ENCODE measurements around the gene EXOSC3.

DNA sequence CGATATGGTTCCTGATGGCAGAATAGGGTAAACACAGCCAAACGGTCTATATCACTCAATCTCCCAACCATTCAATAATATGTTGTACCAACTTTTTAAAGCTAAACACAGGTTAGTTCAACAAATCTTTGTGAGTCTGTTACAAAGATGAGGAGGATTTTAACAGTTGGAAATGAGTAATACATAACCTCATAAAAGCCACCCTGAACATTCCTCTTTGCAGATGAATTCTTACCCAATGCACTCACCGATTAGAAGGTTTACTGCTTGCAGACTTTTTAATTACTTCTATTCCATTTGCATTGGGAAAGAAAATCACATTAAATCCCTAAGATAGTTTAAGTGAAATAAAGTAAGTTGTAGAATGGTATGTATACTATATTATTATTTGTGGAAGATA is 54.6 kb downstream of the EXOSC3 start:
- TF ChIP-seq, protein P1, sequence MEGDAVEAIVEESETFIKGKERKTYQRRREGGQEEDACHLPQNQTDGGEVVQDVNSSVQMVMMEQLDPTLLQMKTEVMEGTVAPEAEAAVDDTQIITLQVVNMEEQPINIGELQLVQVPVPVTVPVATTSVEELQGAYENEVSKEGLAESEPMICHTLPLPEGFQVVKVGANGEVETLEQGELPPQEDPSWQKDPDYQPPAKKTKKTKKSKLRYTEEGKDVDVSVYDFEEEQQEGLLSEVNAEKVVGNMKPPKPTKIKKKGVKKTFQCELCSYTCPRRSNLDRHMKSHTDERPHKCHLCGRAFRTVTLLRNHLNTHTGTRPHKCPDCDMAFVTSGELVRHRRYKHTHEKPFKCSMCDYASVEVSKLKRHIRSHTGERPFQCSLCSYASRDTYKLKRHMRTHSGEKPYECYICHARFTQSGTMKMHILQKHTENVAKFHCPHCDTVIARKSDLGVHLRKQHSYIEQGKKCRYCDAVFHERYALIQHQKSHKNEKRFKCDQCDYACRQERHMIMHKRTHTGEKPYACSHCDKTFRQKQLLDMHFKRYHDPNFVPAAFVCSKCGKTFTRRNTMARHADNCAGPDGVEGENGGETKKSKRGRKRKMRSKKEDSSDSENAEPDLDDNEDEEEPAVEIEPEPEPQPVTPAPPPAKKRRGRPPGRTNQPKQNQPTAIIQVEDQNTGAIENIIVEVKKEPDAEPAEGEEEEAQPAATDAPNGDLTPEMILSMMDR (IDR thresholded peaks at IDR 0.05): no peak
- no peak for TF ChIP-seq POLR2A (IDR thresholded peaks at IDR 0.05)

Data from Peyer's patch (tissue), 4 donors.